ENCODE results near the gene MYLK2.

DNA sequence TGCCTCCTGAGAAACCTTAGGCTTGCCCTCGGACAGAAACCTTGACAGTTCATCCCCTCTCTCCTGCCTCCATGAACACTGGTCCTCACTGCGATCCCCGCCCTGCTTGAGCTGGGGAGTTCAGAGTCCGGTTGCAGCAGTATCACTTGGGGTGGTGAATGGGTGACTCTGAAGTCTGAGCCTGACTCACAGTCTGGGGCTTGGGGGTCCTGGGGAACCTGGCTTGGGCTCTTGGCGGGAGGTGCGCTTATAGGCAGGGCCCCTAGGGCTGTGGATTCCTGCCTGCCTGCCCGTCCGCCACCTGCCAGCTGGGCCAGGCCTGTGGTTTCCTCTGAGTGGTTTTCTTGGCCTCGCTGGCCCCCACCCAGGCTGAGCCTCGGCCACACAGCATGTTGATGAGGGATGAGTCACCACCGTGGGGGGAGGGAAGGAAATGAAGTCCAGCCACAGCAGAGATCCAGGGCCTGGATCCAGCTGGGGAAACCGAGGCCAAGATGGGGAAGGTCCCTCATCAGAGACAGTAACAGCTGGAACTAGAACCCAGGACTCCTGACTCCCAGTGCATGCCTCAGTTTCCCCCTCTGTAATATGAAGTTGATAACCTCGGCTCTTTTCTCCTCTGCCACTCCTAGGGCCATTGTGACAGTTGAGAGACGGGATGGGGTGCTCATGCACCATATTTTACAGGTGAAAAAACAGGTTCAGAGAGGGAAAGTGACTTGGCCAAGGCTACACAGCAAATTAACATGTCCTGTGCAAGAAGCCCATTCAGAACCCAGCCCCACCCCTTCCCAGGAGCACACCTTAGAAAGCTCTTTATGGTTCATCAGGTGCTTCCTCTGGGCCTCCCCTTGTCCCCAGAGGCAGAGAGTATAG, 17.1 kb downstream of the MYLK2 start:
- TF ChIP-seq, protein P1, sequence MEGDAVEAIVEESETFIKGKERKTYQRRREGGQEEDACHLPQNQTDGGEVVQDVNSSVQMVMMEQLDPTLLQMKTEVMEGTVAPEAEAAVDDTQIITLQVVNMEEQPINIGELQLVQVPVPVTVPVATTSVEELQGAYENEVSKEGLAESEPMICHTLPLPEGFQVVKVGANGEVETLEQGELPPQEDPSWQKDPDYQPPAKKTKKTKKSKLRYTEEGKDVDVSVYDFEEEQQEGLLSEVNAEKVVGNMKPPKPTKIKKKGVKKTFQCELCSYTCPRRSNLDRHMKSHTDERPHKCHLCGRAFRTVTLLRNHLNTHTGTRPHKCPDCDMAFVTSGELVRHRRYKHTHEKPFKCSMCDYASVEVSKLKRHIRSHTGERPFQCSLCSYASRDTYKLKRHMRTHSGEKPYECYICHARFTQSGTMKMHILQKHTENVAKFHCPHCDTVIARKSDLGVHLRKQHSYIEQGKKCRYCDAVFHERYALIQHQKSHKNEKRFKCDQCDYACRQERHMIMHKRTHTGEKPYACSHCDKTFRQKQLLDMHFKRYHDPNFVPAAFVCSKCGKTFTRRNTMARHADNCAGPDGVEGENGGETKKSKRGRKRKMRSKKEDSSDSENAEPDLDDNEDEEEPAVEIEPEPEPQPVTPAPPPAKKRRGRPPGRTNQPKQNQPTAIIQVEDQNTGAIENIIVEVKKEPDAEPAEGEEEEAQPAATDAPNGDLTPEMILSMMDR (IDR thresholded peaks at IDR 0.05; ENCODE audit: low read depth, low read length, poor library complexity, severe bottlenecking): no peak
- no peak for TF ChIP-seq EZH2phosphoT487 (IDR thresholded peaks at IDR 0.05; ENCODE audit: borderline replicate concordance, low read length)

All from DOHH2 (cell line).